ENCODE results near the gene HDDC2.

HDDC2 gene, protein sequence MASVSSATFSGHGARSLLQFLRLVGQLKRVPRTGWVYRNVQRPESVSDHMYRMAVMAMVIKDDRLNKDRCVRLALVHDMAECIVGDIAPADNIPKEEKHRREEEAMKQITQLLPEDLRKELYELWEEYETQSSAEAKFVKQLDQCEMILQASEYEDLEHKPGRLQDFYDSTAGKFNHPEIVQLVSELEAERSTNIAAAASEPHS

DNA sequence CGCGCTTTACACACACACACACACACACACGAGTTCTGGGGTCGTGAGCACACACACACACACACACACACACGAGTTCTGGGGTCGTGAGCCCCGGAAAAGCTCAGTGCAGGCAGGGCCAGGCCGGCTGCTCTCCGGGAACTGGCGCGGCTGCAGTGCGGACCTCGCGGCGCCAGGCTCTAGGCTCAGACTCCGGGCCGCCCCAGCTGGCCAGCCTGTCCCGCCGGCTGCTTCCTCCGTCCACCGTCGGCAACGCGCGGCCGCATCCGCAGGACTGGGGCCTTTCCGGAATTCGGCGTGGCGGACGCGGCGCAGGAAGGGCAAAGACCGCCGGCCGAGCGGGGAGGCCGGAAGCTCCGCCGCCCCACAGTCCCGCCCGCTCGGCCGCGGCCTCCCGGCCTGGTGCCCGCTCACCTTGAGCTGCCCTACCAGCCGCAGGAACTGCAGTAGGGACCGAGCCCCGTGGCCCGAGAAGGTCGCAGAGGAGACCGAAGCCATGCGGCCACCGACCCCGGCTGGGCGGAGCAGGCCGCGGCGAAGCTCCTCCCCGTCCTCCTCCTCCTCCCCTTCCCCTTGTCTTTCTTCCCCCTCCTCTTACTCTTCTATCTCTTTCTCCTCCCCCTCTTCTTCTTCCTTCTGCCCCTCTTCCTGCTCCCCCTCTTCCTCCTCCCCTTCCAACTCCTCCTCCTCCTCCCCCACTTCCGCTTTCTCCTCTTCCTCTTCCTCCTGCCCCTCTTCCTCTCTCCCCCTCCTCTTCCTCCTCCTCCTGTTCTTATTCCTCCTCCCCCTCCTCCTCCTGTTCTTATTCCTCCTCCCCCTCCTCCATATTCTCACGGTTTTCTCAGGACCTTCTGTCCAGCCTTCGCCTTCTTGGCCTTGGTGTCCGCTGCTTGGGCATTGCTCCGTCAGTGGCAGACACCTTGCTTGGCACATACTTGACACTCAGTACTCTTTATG is at the start of gene HDDC2:
Gene HDDC2 (minus strand): TSS at position 533 of the 957 bp plus-strand sequence. CDS start 35 bp downstream, at position 498.
- peak; percentile 30 to 56 for DNase-seq (ENCODE audit: low read depth in 1 of 2, low spot score in 1 of 2)
- no peak for TF ChIP-seq JUND (IDR thresholded peaks at IDR 0.05; ENCODE audit: low read depth)
- in situ Hi-C loops (cut with HindIII; ENCODE audit: low pct_unique_long_range_greater_than_20kb, low sequenced_read_pairs), result no loop called here

DNA sequence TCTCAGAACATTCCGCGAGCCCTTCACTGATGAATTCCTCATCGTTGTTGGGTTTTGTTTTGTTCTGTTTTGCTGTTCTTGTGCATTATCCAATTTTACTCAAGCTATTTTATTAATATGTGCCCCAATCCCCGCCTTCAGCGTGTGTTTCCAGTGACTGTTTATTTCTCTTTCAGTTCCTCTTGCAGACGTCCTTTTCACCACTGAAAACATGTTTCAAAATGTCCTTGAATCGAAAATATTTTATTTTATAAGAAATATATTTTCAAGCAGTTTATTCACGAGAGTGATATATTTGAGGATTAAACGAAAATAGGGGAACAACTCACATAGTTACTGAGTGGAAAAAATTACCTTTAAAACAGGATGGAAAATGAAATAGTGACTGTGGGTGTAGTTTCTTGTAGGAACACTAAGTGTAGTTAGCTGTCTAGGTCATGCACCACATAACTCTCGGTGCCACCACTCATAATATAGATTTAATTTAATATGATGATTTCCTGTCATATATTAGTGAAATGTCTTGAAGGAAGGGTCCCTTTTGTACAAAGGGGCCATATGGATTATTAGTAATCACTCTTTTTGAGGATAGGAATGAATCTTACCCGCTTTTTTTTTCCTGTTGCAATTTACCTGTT is 45.3 kb upstream of the HDDC2 start:
- no peak for TF ChIP-seq JUND (IDR thresholded peaks at IDR 0.05; ENCODE audit: low read depth)
- in situ Hi-C loops (cut with HindIII; ENCODE audit: low pct_unique_long_range_greater_than_20kb, low sequenced_read_pairs), result no loop called here
- no peak for DNase-seq (ENCODE audit: low read depth in 1 of 2, low spot score in 1 of 2)

DNA sequence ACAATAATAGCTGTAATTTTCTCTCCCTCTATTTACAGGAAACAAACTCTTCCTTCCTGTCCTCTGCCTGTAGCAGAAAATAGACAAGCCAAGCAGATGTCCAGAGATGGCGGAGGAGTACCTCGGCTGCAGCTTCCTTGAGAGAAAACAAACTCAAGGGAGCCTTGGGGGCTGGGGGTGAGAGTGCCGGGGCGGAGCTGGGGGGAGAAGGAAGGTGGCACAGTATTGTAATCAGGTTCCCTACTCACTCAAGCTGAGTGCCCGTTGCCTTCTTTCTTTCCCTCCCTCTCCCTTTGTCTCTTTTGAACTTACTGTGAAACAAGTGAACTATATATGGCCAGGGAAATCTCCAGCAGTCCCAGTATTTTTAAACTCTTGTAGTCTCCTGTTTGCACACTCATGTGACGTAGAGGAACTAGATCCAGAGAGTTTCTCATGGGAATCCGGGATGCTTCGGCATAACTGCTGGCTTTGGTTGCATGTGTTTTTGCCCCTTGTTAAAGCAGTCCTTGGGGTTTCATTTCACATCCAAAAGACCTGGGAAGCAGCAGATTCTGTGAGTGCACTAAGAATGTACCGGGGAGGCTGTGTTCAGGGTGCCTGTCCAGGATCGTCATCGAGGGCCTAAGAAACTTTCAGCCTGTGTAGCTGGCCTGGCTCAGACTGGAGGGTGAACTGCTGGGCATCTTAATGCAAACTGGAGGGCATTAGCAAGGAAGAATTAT is 44.6 kb upstream of the HDDC2 start:
- no peak for DNase-seq (ENCODE audit: low read depth in 1 of 2, low spot score in 1 of 2)
- in situ Hi-C loops (cut with HindIII; ENCODE audit: low pct_unique_long_range_greater_than_20kb, low sequenced_read_pairs), result no loop called here
- TF ChIP-seq JUND (IDR thresholded peaks at IDR 0.05; ENCODE audit: low read depth), result no peak

DNA sequence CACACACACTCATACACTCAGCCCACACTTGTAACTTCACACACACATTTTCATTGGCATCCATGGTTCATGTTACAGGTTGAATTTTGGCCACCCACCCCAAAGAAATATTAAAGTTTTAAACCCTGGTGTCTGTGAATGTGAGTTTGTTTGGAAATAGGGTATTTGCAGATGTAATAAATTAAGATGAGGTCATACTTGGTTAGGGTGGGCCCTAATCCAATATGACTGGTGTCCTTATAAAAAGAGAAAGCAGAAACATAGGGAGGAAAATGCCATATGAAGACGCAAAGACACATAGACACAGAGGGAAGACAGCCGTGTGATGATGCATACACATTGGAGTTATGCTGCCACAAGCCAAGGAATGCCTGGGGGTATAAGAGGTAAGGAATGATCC is 39.7 kb upstream of the HDDC2 start:
- DNase-seq (ENCODE audit: low read depth in 1 of 2, low spot score in 1 of 2), result no peak
- TF ChIP-seq JUND (IDR thresholded peaks at IDR 0.05; ENCODE audit: low read depth), result no peak
- in situ Hi-C loops (cut with HindIII; ENCODE audit: low pct_unique_long_range_greater_than_20kb, low sequenced_read_pairs), result no loop called here

DNA sequence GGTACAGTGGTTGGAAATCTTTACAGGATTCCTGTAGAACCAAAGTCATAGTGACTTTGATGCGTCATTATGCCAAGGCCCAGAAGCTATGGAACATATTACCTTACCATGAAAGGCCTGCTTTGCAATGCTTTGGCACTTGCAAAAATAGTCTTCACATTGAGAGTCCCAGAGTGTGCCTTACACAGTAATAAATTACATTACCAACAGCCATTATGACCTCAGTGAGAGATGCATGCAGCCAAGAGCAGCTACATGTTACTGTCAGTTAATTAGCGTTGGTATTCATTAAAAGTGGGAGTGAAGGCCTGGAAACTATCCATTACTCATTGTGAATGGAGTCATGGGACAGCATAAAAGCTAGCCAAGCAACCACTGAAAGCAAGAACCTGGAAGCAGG is 39.2 kb upstream of the HDDC2 start:
- TF ChIP-seq JUND (IDR thresholded peaks at IDR 0.05; ENCODE audit: low read depth), result no peak
- no peak for DNase-seq (ENCODE audit: low read depth in 1 of 2, low spot score in 1 of 2)
- in situ Hi-C loops (cut with HindIII; ENCODE audit: low pct_unique_long_range_greater_than_20kb, low sequenced_read_pairs), result no loop called here

DNA sequence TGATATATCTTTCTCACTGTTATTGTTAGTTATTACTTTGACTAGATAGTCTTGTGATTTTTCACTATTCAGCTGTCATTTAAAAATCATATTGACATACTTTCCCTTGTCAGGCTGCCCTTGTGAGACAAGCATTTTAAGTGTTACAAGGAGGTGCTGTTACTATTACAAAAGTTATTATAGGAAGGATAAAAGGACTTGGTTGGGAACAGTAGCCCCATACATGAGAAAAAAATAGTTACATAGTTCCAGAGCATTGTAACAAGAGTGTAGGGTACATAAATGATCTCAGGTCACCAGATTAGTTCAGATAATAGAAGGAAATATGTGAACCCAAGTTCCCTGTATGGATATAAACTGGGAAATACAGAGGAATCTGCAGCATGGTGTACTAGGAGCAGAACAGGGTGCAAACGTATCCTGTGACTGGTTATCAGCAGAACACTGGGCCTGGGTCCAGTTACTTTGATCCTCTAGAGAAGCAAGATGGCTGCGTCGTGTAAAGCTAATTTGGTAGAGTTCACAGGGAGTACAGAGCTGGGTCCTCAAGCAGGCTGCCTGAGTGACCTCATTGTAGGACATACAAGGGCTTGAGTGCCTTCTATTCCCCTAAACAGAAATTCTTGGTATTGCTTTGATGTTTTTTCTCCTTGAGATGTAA is 38.5 kb upstream of the HDDC2 start:
- in situ Hi-C loops (cut with HindIII; ENCODE audit: low pct_unique_long_range_greater_than_20kb, low sequenced_read_pairs), result no loop called here
- no peak for TF ChIP-seq JUND (IDR thresholded peaks at IDR 0.05; ENCODE audit: low read depth)
- no peak for DNase-seq (ENCODE audit: low read depth in 1 of 2, low spot score in 1 of 2)

DNA sequence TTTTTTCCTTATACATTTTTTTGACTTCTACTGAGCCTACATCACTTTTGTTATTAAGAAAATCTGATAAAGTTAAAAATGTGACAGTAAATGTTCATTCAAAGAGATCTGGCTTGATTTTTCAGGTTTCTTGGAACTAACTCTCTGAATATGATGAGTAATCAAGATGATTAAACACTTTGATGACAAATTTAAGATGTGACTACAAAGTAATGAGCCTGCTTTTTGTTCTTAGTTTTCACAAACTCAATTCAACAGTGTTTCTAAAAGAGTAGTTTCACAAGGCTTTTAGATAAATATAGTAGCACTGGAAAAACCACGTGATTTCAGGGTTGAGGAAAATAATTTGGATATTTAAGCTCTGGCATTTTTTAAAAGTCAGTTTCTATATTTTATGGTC is 37.9 kb upstream of the HDDC2 start:
- no peak for TF ChIP-seq JUND (IDR thresholded peaks at IDR 0.05; ENCODE audit: low read depth)
- in situ Hi-C loops (cut with HindIII; ENCODE audit: low pct_unique_long_range_greater_than_20kb, low sequenced_read_pairs), result no loop called here
- DNase-seq (ENCODE audit: low read depth in 1 of 2, low spot score in 1 of 2), result no peak

DNA sequence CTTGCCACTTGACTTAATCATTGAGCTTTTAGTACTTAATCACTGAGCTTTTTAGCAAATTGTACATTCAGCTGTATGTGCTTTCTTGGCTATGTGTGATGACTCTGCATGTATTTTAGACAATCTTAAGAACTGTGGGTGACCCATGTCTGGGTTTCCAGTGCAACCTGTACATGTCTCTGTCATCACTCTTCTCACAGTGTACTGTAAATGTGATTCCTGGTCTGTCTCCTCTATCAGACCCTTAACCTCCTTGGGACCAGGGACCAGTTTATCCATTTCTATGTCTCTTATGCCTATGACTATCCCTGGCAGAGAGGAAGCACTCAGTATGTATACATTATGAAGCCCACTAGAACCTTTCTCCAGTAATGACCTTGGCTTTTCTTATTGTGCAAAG is 36.6 kb upstream of the HDDC2 start:
- in situ Hi-C loops (cut with HindIII; ENCODE audit: low pct_unique_long_range_greater_than_20kb, low sequenced_read_pairs), result no loop called here
- TF ChIP-seq JUND (IDR thresholded peaks at IDR 0.05; ENCODE audit: low read depth), result no peak
- no peak for DNase-seq (ENCODE audit: low read depth in 1 of 2, low spot score in 1 of 2)

DNA sequence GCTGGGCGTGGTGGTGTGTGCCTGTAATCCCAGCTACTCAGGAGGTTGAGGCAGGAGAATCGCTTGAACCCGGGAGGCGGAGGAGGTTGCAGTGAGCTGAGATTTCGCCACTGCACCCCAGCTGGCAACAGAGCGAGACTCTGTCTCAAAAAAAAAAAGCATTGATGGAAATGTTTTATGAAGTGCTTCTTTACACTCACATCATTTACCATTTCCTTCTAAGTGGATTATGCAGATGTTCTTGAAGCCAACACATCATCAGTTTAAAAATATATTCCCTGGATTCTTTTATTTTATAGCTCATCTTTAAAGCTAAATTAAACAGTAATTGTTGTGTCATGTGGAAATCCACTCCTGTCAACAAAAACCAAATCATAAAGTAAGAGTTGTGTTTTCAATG is 35.9 kb upstream of the HDDC2 start:
- in situ Hi-C loops (cut with HindIII; ENCODE audit: low pct_unique_long_range_greater_than_20kb, low sequenced_read_pairs), result no loop called here

DNA sequence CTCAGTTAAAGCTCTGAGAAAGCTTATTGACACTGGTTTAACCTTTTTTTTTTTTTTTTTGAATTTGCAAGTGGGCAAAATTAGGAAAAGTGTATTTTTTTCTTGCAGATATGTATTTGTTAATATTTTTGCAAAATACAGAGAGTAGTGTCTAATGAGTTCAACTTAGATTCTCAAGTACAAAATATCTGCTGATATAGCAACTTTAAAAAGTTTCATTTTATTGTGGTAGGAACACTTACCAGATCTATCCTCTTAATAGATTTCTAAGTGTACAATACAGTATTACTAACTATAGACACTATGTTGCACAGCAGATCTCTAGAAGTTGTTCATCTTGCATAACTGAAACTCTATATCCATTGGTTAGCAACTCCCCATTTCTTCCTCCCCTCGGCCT is 30.9 kb upstream of the HDDC2 start:
- TF ChIP-seq JUND (IDR thresholded peaks at IDR 0.05; ENCODE audit: low read depth), result no peak
- DNase-seq (ENCODE audit: low read depth in 1 of 2, low spot score in 1 of 2), result no peak
- in situ Hi-C loops (cut with HindIII; ENCODE audit: low pct_unique_long_range_greater_than_20kb, low sequenced_read_pairs), result no loop called here

More for the DNA sequence above, 35.9 kb upstream of the HDDC2 start:
- no peak for DNase-seq (ENCODE audit: low read depth in 1 of 2, low spot score in 1 of 2)
- TF ChIP-seq JUND (IDR thresholded peaks at IDR 0.05; ENCODE audit: low read depth), result no peak

DNA sequence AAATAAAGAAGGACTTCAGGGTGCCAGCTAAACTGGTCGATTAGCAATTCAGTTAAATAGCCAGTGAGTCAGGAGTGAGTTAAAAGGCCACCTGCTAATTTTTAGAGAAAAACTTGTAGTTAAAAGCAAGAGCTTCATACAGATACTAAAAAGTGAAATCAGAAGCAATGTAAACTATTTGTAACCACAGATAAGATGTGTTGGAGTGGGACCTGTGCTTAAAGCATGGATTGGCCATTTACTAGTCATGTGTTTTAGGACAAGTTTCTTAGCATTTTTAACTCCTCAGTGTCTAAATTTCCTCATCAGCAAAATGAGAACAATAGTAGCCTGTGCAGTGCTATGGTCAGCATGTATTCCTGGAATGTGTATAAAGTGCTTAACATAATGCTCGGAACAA is 23.8 kb upstream of the HDDC2 start:
- no peak for TF ChIP-seq JUND (IDR thresholded peaks at IDR 0.05; ENCODE audit: low read depth)
- no peak for DNase-seq (ENCODE audit: low read depth in 1 of 2, low spot score in 1 of 2)
- in situ Hi-C loops (cut with HindIII; ENCODE audit: low pct_unique_long_range_greater_than_20kb, low sequenced_read_pairs), result no loop called here

DNA sequence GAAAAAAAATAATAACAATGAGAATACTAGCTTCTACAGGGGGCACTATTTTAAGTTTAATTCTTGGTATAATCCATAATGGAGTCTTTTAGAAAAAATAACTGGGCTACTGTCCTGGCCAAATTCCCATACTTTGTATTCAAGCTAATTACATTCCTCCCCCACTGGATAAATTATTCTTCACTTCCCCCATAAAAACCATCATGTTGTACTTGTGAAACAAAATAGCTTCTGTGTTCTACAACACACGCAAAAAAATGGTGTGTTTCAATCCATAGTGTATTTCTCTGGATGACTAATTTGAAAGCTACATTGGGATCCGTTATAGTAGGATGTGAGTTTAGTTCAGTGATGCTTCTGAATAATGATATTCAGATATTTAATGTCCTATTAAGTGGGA is 21.6 kb upstream of the HDDC2 start:
- in situ Hi-C loops (cut with HindIII; ENCODE audit: low pct_unique_long_range_greater_than_20kb, low sequenced_read_pairs), result no loop called here
- no peak for TF ChIP-seq JUND (IDR thresholded peaks at IDR 0.05; ENCODE audit: low read depth)
- no peak for DNase-seq (ENCODE audit: low read depth in 1 of 2, low spot score in 1 of 2)
